ENCODE results near the gene TECPR1.
"Not testable (repeated sequence)": the region's sequence is repeated elsewhere in the genome, so short reads cannot be mapped to it uniquely, and the experiment has no call there.

Gene TECPR1

GRCh38 chr7:98227939-98228338, 24.1 kb downstream of the TECPR1 start:
- DNase-seq (ENCODE audit: low spot score) = peak; percentile 69

- no peak for DNase-seq (ENCODE audit: low spot score)
These were observed 26.0 kb downstream of the TECPR1 start for GRCh38 chr7:98225913-98226614.

- DNase-seq (ENCODE audit: low spot score) = no peak
These were observed 27.3 kb downstream of the TECPR1 start for GRCh38 chr7:98224701-98225181.

- no peak for DNase-seq (ENCODE audit: low spot score)
These were observed 27.9 kb downstream of the TECPR1 start for GRCh38 chr7:98223898-98224700.

GRCh38 chr7:98223351-98223897, 28.6 kb downstream of the TECPR1 start:
- DNase-seq (ENCODE audit: low spot score) = no peak

- DNase-seq (ENCODE audit: low spot score) = no peak
These were observed 29.4 kb downstream of the TECPR1 start for GRCh38 chr7:98222533-98223195.

GRCh38 chr7:98221611-98222532, 30.2 kb downstream of the TECPR1 start:
- DNase-seq (ENCODE audit: low spot score) = no peak

GRCh38 chr7:98219382-98219781, 32.6 kb downstream of the TECPR1 start:
- DNase-seq (ENCODE audit: low spot score) = not testable (repeated sequence)

- no peak for DNase-seq (ENCODE audit: low spot score)
These were observed 34.1 kb downstream of the TECPR1 start for GRCh38 chr7:98217623-98218582.

- no peak for DNase-seq (ENCODE audit: low spot score)
These were observed 35.0 kb downstream of the TECPR1 start for GRCh38 chr7:98216941-98217622.

- DNase-seq (ENCODE audit: low spot score) = no peak
These were observed 36.2 kb downstream of the TECPR1 start for GRCh38 chr7:98215561-98216495.

GRCh38 chr7:98214811-98215321, 37.2 kb downstream of the TECPR1 start:
- DNase-seq (ENCODE audit: low spot score) = no peak

GRCh38 chr7:98213888-98214810, 37.9 kb downstream of the TECPR1 start:
- no peak for DNase-seq (ENCODE audit: low spot score)

GRCh38 chr7:98213296-98213887, 38.6 kb downstream of the TECPR1 start:
- DNase-seq (ENCODE audit: low spot score) = no peak

GRCh38 chr7:98212532-98213041, 39.4 kb downstream of the TECPR1 start:
- DNase-seq (ENCODE audit: low spot score) = no peak
